ENCODE data around the gene ADGRF4. TPM values are rescaled to one million over a fixed set of nuclear protein-coding genes. Genes with fewer than 3 reads are reported as not detected.

The ADGRF4 gene
- total RNA-seq, 5 donors from 2014 or later (not counting 1 experiment from before 2014, with no cell fraction given) = not detected

GRCh38 chr6:47661960-47662359 is 36.4 kb upstream of the ADGRF4 start:
- Histone ChIP-seq H3K4me1 (ENCODE audit: control insufficient read depth in 1 of 2, extremely low read depth in 1 of 2, insufficient read depth in 2 of 2, low read length in 2 of 2) (no peaks in the 10 kb centered on the region), H3K27ac (ENCODE audit: low read length) (no peak overlapping the region), H3K36me3 (ENCODE audit: control insufficient read depth in 2 of 2, extremely low read depth in 1 of 2, insufficient read depth in 1 of 2, low read length in 1 of 2) (no peaks in the 10 kb centered on the region), H3K9me3 (no peaks in the 10 kb centered on the region), H3K27me3 (replicated peaks in 1 of 2; ENCODE audit: control insufficient read depth in 2 of 2, extremely low read depth in 1 of 2, insufficient read depth in 2 of 2, low read length in 1 of 2) (peaks cover 0 to 3% of the 10 kb centered on the region in 2 experiments), H3K4me3 (ENCODE audit: control insufficient read depth in 1 of 2, extremely low read depth in 1 of 2, low read length in 1 of 2) (no peak overlapping the region)
- ChIA-PET CTCF (interaction anchor here in 1 of 2 donors (0.7 kb wide), 1 partner anchor 29 kb away, joined by 3 read pairs; no protein-coding TSS in a partner anchor), POLR2A (no interaction called here)
- WGBS (ENCODE audit: insufficient coverage) = 80% methylated on average over 1 of the region's 5 CpGs
- H3K4me1 Mint-ChIP-seq = no peaks in the 10 kb centered on the region
- no peaks in the 10 kb centered on the region for H3K36me3 Mint-ChIP-seq
- DNase-seq = no peak
- no peaks in the 10 kb centered on the region for H3K9me3 Mint-ChIP-seq
- no peak overlapping the region for H3K27ac Mint-ChIP-seq
- peaks cover 10 to 17% of the 10 kb centered on the region in 2 donors for H3K27me3 Mint-ChIP-seq
- no peak for ATAC-seq (replicated peaks in 1 of 4)
- no peak overlapping the region for H3K4me3 Mint-ChIP-seq

DNA sequence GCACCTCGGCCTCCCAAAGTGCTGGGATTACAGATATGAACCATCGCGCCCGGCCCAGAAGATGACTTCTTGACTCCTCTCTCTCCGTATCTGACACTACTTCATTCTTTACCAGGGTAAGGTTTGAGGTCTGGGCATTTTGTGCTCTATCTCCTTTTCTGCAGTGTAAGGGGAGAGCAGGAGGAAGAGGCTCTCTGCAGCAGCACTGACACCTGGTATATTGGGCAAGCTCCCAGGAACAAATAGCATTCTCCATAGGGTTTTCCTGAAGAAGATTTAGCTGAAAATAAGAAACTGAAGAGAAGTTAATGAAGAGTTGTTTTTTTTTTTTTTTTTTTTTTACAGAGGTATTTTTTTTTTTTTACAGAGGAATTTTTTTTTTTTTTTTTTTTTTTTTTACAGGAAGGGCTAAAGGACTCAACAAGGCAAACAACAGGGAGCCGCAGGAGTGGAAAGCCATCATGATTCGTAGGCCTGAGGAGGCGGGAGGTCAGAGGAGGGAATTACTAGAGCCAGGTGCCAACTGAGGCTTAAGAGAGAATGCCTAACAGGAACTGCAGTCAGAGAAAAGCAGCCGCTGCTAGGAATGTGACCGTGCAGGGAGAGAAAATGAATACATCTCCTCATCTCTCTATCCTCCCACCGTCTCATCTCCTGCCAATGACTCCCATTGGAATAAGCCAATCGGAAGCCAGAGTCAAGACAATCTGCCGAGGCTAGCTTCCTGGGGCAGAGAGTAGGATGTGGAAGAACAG is 34.7 kb upstream of the ADGRF4 start:
- ATAC-seq (replicated peaks in 1 of 4) (no peak), DNase-seq (no peak)
- H3K27me3 Mint-ChIP-seq = peaks cover 19 to 34% of the 10 kb centered on the region in 2 donors
- H3K4me1 ChIP-seq (ENCODE audit: control insufficient read depth in 1 of 2, extremely low read depth in 1 of 2, insufficient read depth in 2 of 2, low read length in 2 of 2) = no peaks in the 10 kb centered on the region
- no peaks in the 10 kb centered on the region for H3K36me3 Mint-ChIP-seq
- no peak overlapping the region for H3K4me3 Mint-ChIP-seq
- 92% methylated on average over 3 of the region's 13 CpGs for WGBS (ENCODE audit: insufficient coverage)
- H3K9me3 ChIP-seq = no peaks in the 10 kb centered on the region
- H3K27me3 ChIP-seq (replicated peaks in 1 of 2; ENCODE audit: control insufficient read depth in 2 of 2, extremely low read depth in 1 of 2, insufficient read depth in 2 of 2, low read length in 1 of 2) = peaks cover 0 to 3% of the 10 kb centered on the region in 2 experiments
- H3K4me1 Mint-ChIP-seq = no peaks in the 10 kb centered on the region
- H3K36me3 ChIP-seq (ENCODE audit: control insufficient read depth in 2 of 2, extremely low read depth in 1 of 2, insufficient read depth in 1 of 2, low read length in 1 of 2) = no peaks in the 10 kb centered on the region
- CTCF ChIA-PET = interaction anchor here (0.6 to 0.7 kb wide), 3 partner anchors 28 to 249 kb away, joined by 3 to 7 read pairs (median 5); no protein-coding TSS in a partner anchor
- H3K9me3 Mint-ChIP-seq = no peaks in the 10 kb centered on the region
- H3K27ac Mint-ChIP-seq = no peak overlapping the region
- POLR2A ChIA-PET = no interaction called here
- no peak overlapping the region for H3K4me3 ChIP-seq (ENCODE audit: control insufficient read depth in 1 of 2, extremely low read depth in 1 of 2, low read length in 1 of 2)
- H3K27ac ChIP-seq (ENCODE audit: low read length) = no peak overlapping the region

GRCh38 chr6:47665112-47665511 is 33.3 kb upstream of the ADGRF4 start:
- POLR2A ChIA-PET = no interaction called here
- whole genome bisulfite sequencing (ENCODE audit: insufficient coverage) = 80% methylated on average over 2 of the region's 3 CpGs

DNA sequence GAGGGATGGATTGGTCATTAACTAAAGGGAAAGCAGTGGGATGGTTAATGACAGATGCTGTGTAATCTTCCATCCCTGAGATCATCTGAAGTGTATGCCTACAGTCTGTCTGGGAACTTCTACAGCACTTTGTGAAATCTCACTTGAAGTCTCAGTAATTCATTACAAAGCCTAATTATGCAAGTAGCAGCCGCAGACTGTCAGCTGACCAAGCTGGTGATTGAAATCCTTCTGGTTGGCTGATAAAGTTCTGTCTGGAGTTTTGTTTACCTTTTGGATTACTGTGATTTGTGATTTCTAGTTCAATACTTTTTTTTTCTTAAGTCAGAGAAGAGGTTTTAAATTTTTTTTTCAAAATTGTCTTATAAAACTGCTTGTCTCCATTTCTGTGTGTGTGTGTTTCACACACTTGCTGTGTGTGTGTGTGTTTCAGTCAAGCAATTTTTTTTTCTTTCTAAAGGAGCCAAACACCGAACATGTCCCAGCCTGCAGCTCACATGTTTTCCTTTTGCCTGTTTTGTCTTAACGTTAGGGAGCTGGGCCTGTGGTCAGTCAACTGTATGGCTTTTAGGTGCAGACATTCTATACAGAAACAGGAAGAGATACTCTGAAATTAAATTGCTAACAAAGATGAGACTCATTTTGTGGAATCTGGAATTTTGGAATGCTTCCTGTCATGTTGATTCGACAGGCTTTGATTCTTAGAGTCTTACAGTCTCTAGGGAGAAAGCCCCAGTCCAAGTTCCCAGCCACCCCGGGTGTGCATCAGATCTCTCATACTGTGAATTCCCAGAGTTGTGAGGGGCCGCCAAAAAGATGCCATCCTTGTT is 28.5 kb upstream of the ADGRF4 start:
- POLR2A ChIA-PET = no interaction called here

More at GRCh38 chr6:47665112-47665511, 33.3 kb upstream of the ADGRF4 start:
- H3K27ac ChIP-seq (ENCODE audit: low read length) = no peak overlapping the region
- no peaks in the 10 kb centered on the region for H3K9me3 ChIP-seq
- ATAC-seq (replicated peaks in 1 of 4) = no peak
- Mint-ChIP-seq H3K36me3 (no peaks in the 10 kb centered on the region), H3K4me1 (no peaks in the 10 kb centered on the region), H3K9me3 (no peaks in the 10 kb centered on the region), H3K4me3 (no peak overlapping the region), H3K27ac (no peak overlapping the region), H3K27me3 (peaks cover 29 to 46% of the 10 kb centered on the region in 2 donors)
- CTCF ChIA-PET = no interaction called here
- no peak overlapping the region for H3K4me3 ChIP-seq (ENCODE audit: control insufficient read depth in 1 of 2, extremely low read depth in 1 of 2, low read length in 1 of 2)
- no peaks in the 10 kb centered on the region for H3K36me3 ChIP-seq (ENCODE audit: control insufficient read depth in 2 of 2, extremely low read depth in 1 of 2, insufficient read depth in 1 of 2, low read length in 1 of 2)
- H3K27me3 ChIP-seq (replicated peaks in 1 of 2; ENCODE audit: control insufficient read depth in 2 of 2, extremely low read depth in 1 of 2, insufficient read depth in 2 of 2, low read length in 1 of 2) = peaks cover 0 to 3% of the 10 kb centered on the region in 2 experiments
- H3K4me1 ChIP-seq (ENCODE audit: control insufficient read depth in 1 of 2, extremely low read depth in 1 of 2, insufficient read depth in 2 of 2, low read length in 2 of 2) = no peaks in the 10 kb centered on the region
- DNase-seq = no peak

DNA sequence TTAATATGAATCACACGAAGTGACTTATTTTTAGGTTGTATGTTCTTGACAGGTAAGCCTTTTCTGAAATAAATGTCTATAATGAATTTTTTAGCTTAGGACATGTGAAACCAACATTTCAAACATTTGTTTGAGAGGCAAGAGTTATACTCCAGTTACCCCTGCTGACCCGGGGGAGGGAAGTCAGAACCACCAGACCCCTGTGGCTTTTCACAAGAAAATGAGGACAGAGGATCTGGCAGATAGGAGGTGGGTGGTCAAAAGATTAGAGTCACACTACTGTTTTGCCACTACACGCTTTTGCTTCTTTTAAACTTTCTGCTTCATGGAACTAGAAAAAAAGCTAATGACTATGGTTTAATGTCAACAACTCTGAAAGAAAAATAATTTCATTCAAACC is 27.5 kb upstream of the ADGRF4 start:
- ChIA-PET POLR2A (no interaction called here), CTCF (interaction anchor here in 1 of 2 donors (0.7 kb wide), 1 partner anchor 104 kb away, joined by 7 read pairs; no protein-coding TSS in a partner anchor)
- Mint-ChIP-seq H3K36me3 (no peaks in the 10 kb centered on the region), H3K4me1 (no peaks in the 10 kb centered on the region), H3K9me3 (no peaks in the 10 kb centered on the region), H3K27me3 (peaks cover 33 to 50% of the 10 kb centered on the region in 2 donors), H3K4me3 (no peak overlapping the region), H3K27ac (no peak overlapping the region)
- WGBS (ENCODE audit: insufficient coverage) = no CpG with 5 or more reads among the region's 3 CpGs
- no peak overlapping the region for H3K4me3 ChIP-seq (ENCODE audit: control insufficient read depth in 1 of 2, extremely low read depth in 1 of 2, low read length in 1 of 2)
- H3K36me3 ChIP-seq (ENCODE audit: control insufficient read depth in 2 of 2, extremely low read depth in 1 of 2, insufficient read depth in 1 of 2, low read length in 1 of 2) = no peaks in the 10 kb centered on the region
- H3K27me3 ChIP-seq (replicated peaks in 1 of 2; ENCODE audit: control insufficient read depth in 2 of 2, extremely low read depth in 1 of 2, insufficient read depth in 2 of 2, low read length in 1 of 2) = no peaks in the 10 kb centered on the region
- no peak for DNase-seq
- no peaks in the 10 kb centered on the region for H3K9me3 ChIP-seq
- H3K27ac ChIP-seq (ENCODE audit: low read length) = no peak overlapping the region
- no peak for ATAC-seq (replicated peaks in 1 of 4)
- no peaks in the 10 kb centered on the region for H3K4me1 ChIP-seq (ENCODE audit: control insufficient read depth in 1 of 2, extremely low read depth in 1 of 2, insufficient read depth in 2 of 2, low read length in 2 of 2)

More for the DNA sequence above, 28.5 kb upstream of the ADGRF4 start:
- Histone ChIP-seq H3K4me3 (ENCODE audit: control insufficient read depth in 1 of 2, extremely low read depth in 1 of 2, low read length in 1 of 2) (no peak overlapping the region), H3K36me3 (ENCODE audit: control insufficient read depth in 2 of 2, extremely low read depth in 1 of 2, insufficient read depth in 1 of 2, low read length in 1 of 2) (no peaks in the 10 kb centered on the region), H3K4me1 (ENCODE audit: control insufficient read depth in 1 of 2, extremely low read depth in 1 of 2, insufficient read depth in 2 of 2, low read length in 2 of 2) (no peaks in the 10 kb centered on the region), H3K27ac (ENCODE audit: low read length) (no peak overlapping the region), H3K9me3 (no peaks in the 10 kb centered on the region), H3K27me3 (replicated peaks in 1 of 2; ENCODE audit: control insufficient read depth in 2 of 2, extremely low read depth in 1 of 2, insufficient read depth in 2 of 2, low read length in 1 of 2) (no peaks in the 10 kb centered on the region)
- ATAC-seq (replicated peaks in 1 of 4) = no peak
- Mint-ChIP-seq H3K9me3 (no peaks in the 10 kb centered on the region), H3K4me1 (no peaks in the 10 kb centered on the region), H3K27me3 (peaks cover 35 to 50% of the 10 kb centered on the region in 2 donors), H3K27ac (no peak overlapping the region), H3K36me3 (no peaks in the 10 kb centered on the region), H3K4me3 (no peak overlapping the region)
- CTCF ChIA-PET = interaction anchor here in 1 of 2 donors (0.7 to 0.8 kb wide), 2 partner anchors 16 to 38 kb away, joined by 3 to 4 read pairs; no protein-coding TSS in a partner anchor
- DNase-seq = no peak
- 76% methylated on average over 5 of the region's 6 CpGs for WGBS (ENCODE audit: insufficient coverage)

DNA sequence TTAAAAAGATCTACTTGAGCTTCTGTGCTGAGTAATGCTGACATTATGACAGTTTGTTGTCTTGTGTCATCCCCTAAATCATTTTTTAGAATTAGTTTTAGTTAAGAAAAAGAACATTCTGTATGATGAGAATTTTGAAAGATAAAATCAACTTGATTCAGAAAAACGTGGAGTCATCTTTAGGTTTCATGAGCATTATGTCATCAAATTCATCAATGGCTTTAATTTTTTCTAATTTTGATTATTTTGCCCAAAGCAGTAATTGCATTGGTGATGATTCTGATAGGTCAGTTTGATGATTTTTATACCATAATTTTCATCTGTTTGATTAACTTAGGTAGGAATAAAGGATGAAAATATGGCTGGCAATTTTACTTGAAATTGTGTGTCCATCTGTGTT is 26.6 kb upstream of the ADGRF4 start:
- no peak overlapping the region for H3K4me3 Mint-ChIP-seq
- no peaks in the 10 kb centered on the region for H3K9me3 ChIP-seq
- no peaks in the 10 kb centered on the region for H3K4me1 Mint-ChIP-seq
- ATAC-seq (replicated peaks in 1 of 4) = no peak
- ChIA-PET POLR2A (no interaction called here), CTCF (no interaction called here)
- H3K36me3 ChIP-seq (ENCODE audit: control insufficient read depth in 2 of 2, extremely low read depth in 1 of 2, insufficient read depth in 1 of 2, low read length in 1 of 2) = no peaks in the 10 kb centered on the region
- no peak overlapping the region for H3K4me3 ChIP-seq (ENCODE audit: control insufficient read depth in 1 of 2, extremely low read depth in 1 of 2, low read length in 1 of 2)
- H3K27me3 Mint-ChIP-seq = peaks cover 31 to 43% of the 10 kb centered on the region in 2 donors
- H3K4me1 ChIP-seq (ENCODE audit: control insufficient read depth in 1 of 2, extremely low read depth in 1 of 2, insufficient read depth in 2 of 2, low read length in 2 of 2) = no peaks in the 10 kb centered on the region
- no peak for DNase-seq
- no peaks in the 10 kb centered on the region for H3K36me3 Mint-ChIP-seq
- H3K27ac Mint-ChIP-seq = no peak overlapping the region
- H3K27ac ChIP-seq (ENCODE audit: low read length) = no peak overlapping the region
- no peaks in the 10 kb centered on the region for H3K9me3 Mint-ChIP-seq
- no peaks in the 10 kb centered on the region for H3K27me3 ChIP-seq (replicated peaks in 1 of 2; ENCODE audit: control insufficient read depth in 2 of 2, extremely low read depth in 1 of 2, insufficient read depth in 2 of 2, low read length in 1 of 2)
- WGBS (ENCODE audit: insufficient coverage) = no CpG with 5 or more reads among the region's 1 CpG
